HG03558 (cell line): ENCODE measurements around the gene MYO10.
"Not testable (repeated sequence)": the region's sequence is repeated elsewhere in the genome, so short reads cannot be mapped to it uniquely, and the experiment has no call there.

Experiments
- ATAC-seq: cut with Tn5 transposase; IDR thresholded peaks from one replicate; pipeline ENCODE4 v1.9.1; 2021; ENCODE audit warnings: moderate number of reproducible peaks; ENCODE audit not compliant: unreplicated experiment; ENCODE audit errors: extremely low read depth

MYO10 gene

GRCh38 chr5:16936150-16936988 lies at the start of gene MYO10:
Gene MYO10 (minus strand): TSS chr5:16936288. CDS start chr5:16935808, 480 bp downstream.
- peak; percentile 39 for ATAC-seq

- not testable (repeated sequence) for ATAC-seq
Observed at GRCh38 chr5:16985304-16985703, 49.2 kb upstream of the MYO10 start.

GRCh38 chr5:16983972-16984371 lies 47.9 kb upstream of the MYO10 start:
- ATAC-seq = no peak

- ATAC-seq = no peak
Observed at GRCh38 chr5:16983022-16983639, 47.0 kb upstream of the MYO10 start.

GRCh38 chr5:16981700-16982099 lies 45.6 kb upstream of the MYO10 start:
- ATAC-seq = no peak

GRCh38 chr5:16980983-16981382 lies 44.9 kb upstream of the MYO10 start:
- ATAC-seq = no peak

GRCh38 chr5:16978296-16978695 lies 42.2 kb upstream of the MYO10 start:
- no peak for ATAC-seq

- peak; percentile 91 for ATAC-seq
Observed at GRCh38 chr5:16976625-16977008, 40.5 kb upstream of the MYO10 start.

- ATAC-seq = peak; percentile 39
Observed at GRCh38 chr5:16975950-16976624, 40.0 kb upstream of the MYO10 start.

- ATAC-seq = no peak
Observed at GRCh38 chr5:16974981-16975380, 38.9 kb upstream of the MYO10 start.

- no peak for ATAC-seq
Observed at GRCh38 chr5:16970826-16971225, 34.7 kb upstream of the MYO10 start.

- no peak for ATAC-seq
Observed at GRCh38 chr5:16970260-16970659, 34.2 kb upstream of the MYO10 start.

GRCh38 chr5:16965581-16965980 lies 29.5 kb upstream of the MYO10 start:
- ATAC-seq = no peak

GRCh38 chr5:16963821-16964220 lies 27.7 kb upstream of the MYO10 start:
- no peak for ATAC-seq

- ATAC-seq = no peak
Observed at GRCh38 chr5:16961131-16961530, 25.0 kb upstream of the MYO10 start.

GRCh38 chr5:16957304-16958196 lies 21.5 kb upstream of the MYO10 start:
- no peak for ATAC-seq

GRCh38 chr5:16953729-16954128 lies 17.6 kb upstream of the MYO10 start:
- ATAC-seq = no peak

GRCh38 chr5:16952968-16953671 lies 17.0 kb upstream of the MYO10 start:
- no peak for ATAC-seq

- ATAC-seq = no peak
Observed at GRCh38 chr5:16946725-16947124, 10.6 kb upstream of the MYO10 start.
